Loucy (cell line): ENCODE data around the gene DGCR6L.

Experiments used
- CTCF ChIP-seq: fragments of 200-600 bp; sonication (generic); conservative IDR thresholded peaks from 2 replicates; pipeline ENCODE4 v1.5.1; 2014; ENCODE audit warnings: mild to moderate bottlenecking, antibody characterized with exemption, low read length
- EZH2phosphoT487 ChIP-seq: fragments of 200-600 bp; IDR thresholded peaks from 2 replicates; pipeline ENCODE4 v1.6.1; 2018; ENCODE audit warnings: antibody characterized with exemption, mild to moderate bottlenecking, moderate library complexity, borderline replicate concordance

- TF ChIP-seq EZH2phosphoT487 (no peak), CTCF (no peak)
Measured at GRCh38 chr22:20282901-20283673, 36.8 kb downstream of the DGCR6L start.
